HG03066 (cell line): Measurements from ENCODE around the gene NPPC.
"Not testable (repeated sequence)": the region's sequence is repeated elsewhere in the genome, so short reads cannot be mapped to it uniquely, and the experiment has no call there.

Experiments
- ATAC-seq: cut with Tn5 transposase; IDR thresholded peaks from one replicate; pipeline ENCODE4 v1.9.1; 2021; ENCODE audit warnings: low read depth; ENCODE audit not compliant: unreplicated experiment

Gene NPPC

GRCh38 chr2:231922311-231923009 lies 3.7 kb downstream of the NPPC start:
- no peak for ATAC-seq

DNA sequence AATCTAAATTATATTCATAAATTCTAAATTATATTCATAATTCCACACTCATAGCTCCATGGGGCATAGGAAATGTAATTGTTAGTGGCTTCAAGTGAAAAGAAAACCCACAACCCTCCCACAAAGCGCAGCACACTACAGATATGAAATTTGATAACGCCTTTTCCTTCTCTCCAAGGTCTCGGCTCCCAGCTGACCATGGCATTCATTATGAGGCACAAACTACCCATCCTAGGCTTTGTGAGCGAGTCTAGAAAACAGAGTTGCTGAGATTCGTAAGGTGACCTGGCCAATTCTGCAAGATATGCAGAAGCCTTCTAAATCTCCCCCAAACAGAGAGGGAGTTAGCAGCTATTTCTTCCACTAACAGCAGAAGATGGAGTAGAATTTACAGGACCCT lies 5.4 kb downstream of the NPPC start:
- ATAC-seq = no peak

DNA sequence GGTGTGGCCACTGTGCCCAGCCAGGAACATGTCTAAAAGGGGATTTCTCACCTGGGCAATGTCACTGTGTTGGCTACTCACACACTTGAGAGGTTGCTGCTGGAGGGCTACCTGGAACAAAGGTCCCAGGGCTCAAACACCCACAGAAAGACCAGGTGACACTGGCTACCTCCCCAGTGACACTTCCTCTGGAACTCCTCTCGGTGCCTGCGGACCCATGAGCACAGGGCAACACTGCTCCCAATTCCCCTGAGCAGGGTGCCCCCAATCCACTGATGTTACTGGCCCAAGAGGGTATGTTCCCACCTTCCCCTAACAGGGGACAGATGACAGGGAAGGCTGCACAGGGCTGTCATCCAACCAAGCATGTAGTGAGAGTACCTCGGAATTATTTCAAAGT lies 5.8 kb downstream of the NPPC start:
- no peak for ATAC-seq

DNA sequence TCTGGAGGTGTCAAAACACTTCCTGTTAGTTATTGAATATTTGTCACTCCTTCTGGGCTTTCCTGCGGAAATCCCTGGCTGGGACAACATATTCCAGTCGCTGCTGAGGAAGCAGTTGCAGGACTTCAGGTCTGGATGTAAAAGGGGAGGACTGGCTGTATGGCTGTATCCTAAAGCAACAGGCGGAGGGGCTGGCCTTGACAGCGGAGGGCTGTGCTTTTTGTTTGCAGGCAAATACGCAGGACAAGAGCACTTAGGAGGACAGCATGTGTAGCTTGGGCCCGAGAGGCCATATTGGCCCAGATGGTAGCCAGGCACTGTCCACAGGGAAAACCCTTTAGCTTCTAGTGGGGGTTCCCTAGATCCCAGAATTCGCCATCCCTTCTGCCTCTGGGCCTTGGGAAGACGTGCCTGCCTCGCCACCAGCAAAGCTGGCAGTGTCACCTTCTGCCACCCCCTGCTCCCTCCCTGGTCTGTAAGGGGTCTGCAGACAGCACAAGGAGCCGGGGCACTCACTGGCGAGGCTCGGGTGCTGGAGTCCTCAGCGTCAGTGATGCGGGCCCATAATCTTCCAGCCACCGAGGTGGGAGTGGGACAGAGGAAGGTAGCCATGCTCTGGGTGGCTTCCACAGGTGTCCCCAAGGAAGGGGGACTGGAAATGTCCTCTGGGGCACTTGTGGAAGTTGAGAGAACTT lies 6.7 kb downstream of the NPPC start:
- no peak for ATAC-seq

DNA sequence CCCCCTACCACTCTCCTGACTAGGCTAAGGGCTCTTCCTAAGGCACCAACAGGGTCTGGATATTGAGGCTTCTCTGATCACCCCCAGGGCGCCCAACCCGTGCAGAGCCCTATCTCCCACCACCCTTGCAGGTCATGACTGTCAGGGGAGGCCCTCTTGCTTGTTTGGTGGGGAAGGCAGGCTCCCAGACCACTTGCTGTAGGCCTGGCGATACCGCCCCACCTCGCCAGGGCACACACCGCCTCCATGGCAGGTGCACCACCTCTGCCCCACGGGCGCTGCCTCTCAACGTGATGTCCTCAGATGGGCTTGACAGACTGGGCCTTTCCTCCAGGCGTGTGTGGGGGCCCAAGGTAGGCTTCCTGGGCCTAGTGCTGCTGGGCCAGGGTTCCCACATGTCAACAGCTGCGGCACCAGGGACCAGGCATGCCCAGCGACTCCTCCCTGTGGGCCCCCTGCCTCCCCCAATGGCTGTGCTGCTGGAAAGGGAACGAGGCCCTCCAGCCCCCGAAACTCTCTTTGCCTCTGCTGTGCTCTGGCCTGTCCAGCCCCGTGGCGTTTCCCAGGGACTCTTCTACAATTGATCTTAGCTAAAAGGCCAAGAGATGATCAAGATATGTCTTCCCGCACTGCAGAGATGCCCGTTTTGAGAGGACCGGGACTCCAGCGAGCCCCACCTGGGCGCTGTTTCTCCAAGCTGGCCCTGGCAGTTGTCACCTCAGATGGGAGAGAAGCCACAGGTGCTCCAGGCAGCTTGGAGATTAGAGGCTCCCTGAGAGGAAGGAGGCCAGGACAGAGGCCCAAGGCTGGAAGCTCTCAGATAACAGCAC lies 7.5 kb downstream of the NPPC start:
- ATAC-seq = no peak

DNA sequence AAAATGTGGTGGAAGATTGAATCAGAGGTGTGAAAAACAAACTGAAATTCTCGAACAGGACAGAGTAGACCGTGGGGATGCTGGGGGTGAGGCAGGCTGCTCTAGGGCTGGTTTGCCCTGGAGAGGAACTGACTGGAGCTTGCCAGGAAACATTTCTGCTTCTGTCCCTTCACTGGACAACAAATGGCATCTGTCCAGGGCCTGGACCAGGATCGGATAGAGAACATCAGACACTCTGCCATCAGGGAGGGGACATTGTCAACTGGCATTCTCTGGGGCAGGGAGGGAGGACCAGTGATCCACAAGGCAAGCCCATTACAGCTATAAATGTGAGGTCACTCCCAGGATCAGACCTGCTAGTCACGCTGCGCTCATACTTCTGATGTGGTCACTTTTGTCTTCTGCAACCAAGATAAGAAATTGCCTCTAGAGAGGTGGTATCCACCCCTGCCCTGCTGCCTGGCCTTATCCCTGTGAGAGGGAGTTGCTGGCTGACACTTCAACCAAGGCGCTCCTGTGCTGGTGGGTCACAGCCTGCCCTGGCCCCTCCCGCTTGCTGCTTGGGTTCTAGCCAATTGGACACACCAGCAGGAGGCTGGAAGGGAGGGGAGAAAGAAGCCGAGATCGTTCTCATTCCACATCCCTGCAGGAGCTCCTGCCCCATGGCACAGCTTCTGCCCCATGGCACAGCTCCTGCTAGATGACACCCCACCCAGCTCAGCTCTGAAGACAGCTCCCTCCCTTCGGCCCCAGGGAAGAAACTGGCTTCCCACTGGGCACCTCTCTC lies 8.7 kb downstream of the NPPC start:
- ATAC-seq = no peak

DNA sequence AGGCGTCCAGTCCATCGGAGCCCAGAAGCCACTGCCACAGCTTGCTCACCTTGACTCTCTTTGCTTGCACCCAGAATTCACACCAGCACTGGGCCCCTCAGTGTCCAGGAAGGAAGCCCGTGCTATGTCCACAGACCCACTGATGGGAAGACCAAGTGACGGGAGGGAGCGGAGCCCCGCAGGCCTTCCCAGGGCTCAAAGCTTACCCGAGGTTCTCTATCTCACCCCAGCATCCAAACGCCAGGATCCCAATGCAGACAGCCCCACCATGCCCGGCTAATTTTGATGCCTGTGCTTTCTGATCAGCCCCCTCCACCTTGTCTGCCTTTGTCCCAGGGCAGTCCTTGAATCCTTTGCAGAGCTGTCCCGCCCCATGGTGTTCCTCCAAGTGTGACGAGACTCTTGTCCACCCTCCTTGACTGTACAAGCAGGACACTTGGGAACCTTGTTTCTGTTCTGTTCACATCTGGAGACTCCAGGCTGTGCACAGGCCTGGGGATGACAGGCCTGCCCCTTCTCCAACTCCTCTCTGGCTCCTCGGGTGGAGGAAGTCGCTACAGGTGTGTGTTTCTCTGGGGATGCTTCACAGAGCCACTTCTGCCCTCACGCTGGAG lies 12.0 kb downstream of the NPPC start:
- ATAC-seq = no peak

- no peak for ATAC-seq
Observed at GRCh38 chr2:231911381-231911780, 14.8 kb downstream of the NPPC start.

DNA sequence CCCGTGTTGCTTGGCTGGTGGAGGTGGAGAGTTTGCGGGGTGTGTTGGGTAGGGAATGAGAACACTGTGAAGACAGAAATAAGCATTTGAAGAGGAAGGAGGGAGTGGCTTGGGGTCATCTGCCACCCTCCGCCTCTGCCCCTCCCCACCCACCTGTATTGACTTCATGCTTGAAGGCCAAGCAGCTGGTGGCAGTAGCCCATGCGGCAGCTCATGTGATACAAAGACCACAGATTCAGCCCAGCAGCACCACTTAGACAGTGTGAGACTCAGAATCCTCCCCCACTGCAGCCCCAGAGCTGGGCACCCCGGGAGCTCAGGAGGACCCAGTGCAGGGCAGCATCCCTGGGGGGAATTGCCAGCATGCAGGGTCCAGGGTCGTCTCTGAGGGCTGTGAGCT lies 15.4 kb downstream of the NPPC start:
- no peak for ATAC-seq

- ATAC-seq = not testable (repeated sequence)
Observed at GRCh38 chr2:231910161-231910560, 16.0 kb downstream of the NPPC start.

DNA sequence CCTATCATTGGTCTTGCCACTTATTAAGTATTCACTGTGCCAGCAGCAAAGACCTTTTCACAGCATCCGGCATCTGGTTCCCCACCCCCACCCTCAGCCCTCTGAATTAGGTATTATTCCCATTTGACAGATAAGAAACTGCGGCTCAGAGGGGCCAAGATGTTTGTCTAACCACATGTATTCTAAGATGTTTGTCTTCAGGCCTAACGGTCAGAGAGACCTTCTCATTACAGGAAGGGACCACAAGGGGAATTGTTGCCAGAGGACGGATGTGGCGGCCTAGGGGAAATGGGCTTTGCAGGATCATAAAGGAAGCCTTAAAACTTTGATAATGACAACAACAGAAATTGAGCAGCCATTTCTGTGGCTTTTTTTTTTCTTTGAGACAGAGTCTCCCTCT lies 16.6 kb downstream of the NPPC start:
- ATAC-seq = no peak

- no peak for ATAC-seq
Observed at GRCh38 chr2:231908584-231908983, 17.6 kb downstream of the NPPC start.

DNA sequence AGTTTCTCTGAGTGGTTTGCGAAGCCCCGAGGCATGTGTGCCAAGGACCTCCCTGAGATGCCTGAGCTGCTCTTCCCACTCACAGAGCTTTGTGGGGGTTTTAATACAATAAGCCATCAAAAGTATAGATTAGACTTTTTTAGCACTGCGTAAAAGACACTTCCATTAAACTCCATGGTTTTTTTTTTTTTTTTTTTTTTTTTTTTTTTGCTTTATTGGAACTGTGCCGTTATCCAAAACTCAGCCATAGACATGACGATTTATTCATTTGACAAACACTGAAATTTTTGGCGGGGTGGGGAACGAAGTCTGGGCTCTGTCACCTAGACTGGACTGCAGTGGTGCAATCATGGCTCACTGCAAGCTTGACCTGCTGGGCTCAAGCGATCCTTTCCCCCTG lies 18.4 kb downstream of the NPPC start:
- no peak for ATAC-seq

- no peak for ATAC-seq
Observed at GRCh38 chr2:231905026-231905425, 21.2 kb downstream of the NPPC start.

- no peak for ATAC-seq
Observed at GRCh38 chr2:231904161-231904611, 22.0 kb downstream of the NPPC start.

GRCh38 chr2:231902598-231902997 lies 23.6 kb downstream of the NPPC start:
- ATAC-seq = no peak

- no peak for ATAC-seq
Observed at GRCh38 chr2:231900972-231901371, 25.2 kb downstream of the NPPC start.

GRCh38 chr2:231900486-231900942 lies 25.7 kb downstream of the NPPC start:
- ATAC-seq = no peak

DNA sequence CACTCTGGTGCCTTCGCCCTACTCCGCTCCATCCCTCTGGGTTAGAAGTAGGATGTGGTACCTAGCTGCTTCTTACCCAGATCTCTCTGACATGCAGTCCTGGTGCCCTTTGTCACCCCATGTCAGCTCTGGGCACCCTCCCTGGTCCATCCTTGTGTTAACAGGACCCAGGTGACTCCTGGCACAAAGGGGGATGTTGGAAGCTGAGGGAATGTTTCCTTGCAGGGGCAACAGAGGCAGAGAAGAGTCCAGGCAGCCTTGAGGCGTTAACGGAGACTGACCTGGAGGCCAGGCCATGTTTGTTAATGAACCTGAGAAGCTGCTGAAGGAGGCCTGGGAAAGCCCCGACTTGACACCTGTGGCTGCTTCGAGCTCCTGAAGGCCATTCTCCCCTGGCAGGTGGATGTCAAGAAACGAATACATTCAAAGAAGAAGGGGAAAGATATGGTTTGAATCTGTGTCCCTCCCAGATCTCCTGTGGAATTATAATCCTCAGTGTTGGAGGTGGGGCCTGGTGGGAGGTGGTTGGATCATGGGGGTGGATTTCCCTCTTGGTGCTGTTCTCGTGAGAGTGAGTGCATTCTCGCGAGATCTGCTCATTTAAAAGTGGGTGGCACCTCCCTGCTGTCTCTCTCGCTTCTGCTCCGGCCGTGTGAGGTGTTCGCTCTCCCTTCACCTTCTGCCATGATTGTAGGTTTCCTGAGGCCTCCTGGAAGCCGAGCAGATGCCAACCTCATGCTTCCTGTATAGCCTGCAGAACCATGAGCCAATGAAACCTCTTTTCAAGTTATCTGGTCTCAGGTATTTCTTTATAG lies 31.4 kb downstream of the NPPC start:
- no peak for ATAC-seq
